Subcutaneous abdominal adipose tissue (tissue), 5 donors: ENCODE measurements around the gene ADCY7.
A peak's percentile ranks its signal among the peaks of the same experiment; 100 is the strongest.
"Not testable (repeated sequence)": the region's sequence is repeated elsewhere in the genome, so short reads cannot be mapped to it uniquely, and the experiment has no call there.

Experiments used
- H3K27ac ChIP-seq: one replicate; pipeline ENCODE4 v1.7.0; 2013; ENCODE audit warnings: low read depth, mild to moderate bottlenecking, inconsistent platforms, low read length, moderate library complexity
- H3K27me3 ChIP-seq, 5 donors: one replicate each; pipeline ENCODE4 v1.7.0; 2013; ENCODE audit warnings: low read length in 5 of 5, inconsistent platforms in 1 of 5; ENCODE audit not compliant: control insufficient read depth in 5 of 5, insufficient read depth in 4 of 5
- H3K36me3 ChIP-seq, 5 donors: one replicate each; pipeline ENCODE4 v1.7.0; 2013; ENCODE audit warnings: low read length in 5 of 5; ENCODE audit not compliant: control insufficient read depth in 5 of 5, insufficient read depth in 5 of 5
- H3K4me1 ChIP-seq, 5 donors: one replicate each; pipeline ENCODE4 v1.7.0; 2013; ENCODE audit warnings: low read length in 5 of 5, mild to moderate bottlenecking in 3 of 5, moderate library complexity in 1 of 5; ENCODE audit not compliant: control insufficient read depth in 5 of 5, insufficient read depth in 5 of 5
- H3K4me3 ChIP-seq, 5 donors: one replicate each; pipeline ENCODE4 v1.7.0; 2013; ENCODE audit warnings: low read length in 5 of 5, low read depth in 1 of 5
- H3K9ac ChIP-seq, 5 donors: one replicate each; pipeline ENCODE4 v1.7.0; 2013; ENCODE audit warnings: low read length in 5 of 5, mild to moderate bottlenecking in 4 of 5, moderate library complexity in 3 of 5
- H3K9me3 ChIP-seq, 5 donors: one replicate each; pipeline ENCODE4 v1.7.0; 2013; ENCODE audit warnings: low read length in 5 of 5; ENCODE audit not compliant: control insufficient read depth in 5 of 5
- donor health status: healthy.
- donor health status: healthy.
- donor health status: healthy.
- donor health status: healthy.
- donor health status: healthy.

ADCY7 gene

DNA sequence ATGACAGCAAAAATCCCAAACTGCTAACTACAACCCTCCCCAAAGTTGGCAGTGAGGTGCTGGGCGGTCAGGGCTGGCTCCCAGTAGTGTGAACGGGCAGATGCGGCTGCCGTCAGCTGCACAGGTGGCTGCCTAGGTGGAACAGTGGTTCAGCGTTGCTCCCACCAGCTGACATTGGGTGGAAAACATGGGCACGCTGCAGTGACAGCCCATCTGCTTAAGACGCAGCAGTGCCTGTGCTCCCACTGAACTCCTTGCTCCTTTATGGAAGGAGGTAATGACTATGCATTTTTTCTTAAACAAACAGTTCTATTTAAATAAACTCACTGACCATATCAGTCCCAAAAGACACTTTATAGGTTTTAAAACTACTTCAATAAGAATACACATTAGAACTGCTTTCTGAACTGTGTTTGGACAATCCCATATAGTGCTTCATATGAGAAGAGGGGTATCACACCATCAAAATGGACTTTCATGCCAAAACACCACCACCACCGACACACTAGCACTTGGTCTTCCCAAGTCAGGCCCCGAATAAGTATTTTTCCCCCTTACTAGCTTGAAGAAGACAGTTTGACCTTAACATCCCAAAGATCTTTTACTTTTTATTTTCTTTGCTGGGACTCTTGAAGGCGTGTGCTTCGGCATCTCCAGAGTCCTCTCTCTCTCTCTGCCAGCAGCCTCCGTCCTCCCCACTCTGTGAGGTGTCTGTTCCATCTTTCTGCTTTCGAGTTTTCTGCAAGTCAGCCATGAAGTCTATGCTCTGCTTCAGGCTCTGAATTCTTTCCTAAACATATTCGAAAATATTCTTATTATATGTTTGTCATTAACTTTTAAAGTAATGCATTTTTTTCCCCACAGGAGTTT, 68.0 kb downstream of the ADCY7 start:
- no peak overlapping the region for H3K27ac ChIP-seq

DNA sequence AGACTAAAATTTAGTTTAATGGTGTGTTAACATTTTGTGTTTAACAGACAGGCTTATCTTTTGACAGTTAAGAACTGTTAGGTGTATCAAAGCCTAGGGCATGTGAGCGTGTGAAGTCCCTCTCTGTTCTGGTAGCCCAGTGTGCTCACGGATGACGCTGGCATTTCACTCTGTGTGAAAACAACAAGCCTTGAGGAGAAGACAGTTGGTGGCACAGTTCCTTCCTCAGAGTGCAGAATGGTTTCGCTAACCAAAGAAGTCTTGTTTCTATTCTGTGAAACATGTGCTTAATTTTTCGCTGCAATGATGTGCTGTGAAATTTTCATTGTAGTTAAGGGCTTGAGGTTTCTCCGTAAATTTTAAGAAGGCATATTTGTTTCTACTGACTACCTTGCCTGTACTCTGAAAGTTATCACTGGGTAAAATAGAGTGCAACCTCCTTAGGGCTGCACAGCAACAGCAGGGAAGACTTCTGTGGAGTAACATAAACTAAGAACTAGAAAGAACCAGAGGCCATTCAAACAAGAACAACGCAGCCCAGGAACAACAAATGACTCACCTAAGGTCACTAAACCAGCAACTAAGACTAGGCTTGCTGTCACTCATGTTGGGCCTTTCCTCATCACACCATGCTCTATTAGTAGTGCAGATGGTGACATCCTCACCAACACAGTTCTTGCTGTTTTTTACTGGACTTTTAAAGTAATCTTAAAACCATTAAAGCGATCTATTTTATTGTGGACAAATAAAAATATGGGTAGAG, 69.0 kb downstream of the ADCY7 start:
- Histone ChIP-seq H3K27me3 (no peaks in the 10 kb centered on the region), H3K36me3 (peaks cover 25 to 50% (median 33%) of the 10 kb centered on the region in 5 donors), H3K4me1 (peaks cover 0 to 3% (median 0%) of the 10 kb centered on the region in 5 donors), H3K27ac (no peak overlapping the region), H3K9ac (no peak overlapping the region), H3K4me3 (no peak overlapping the region), H3K9me3 (no peaks in the 10 kb centered on the region)

More for the DNA sequence above, 68.0 kb downstream of the ADCY7 start:
- Histone ChIP-seq H3K4me1 (no peaks in the 10 kb centered on the region), H3K4me3 (no peak overlapping the region), H3K36me3 (peaks cover 23 to 50% (median 33%) of the 10 kb centered on the region in 5 donors), H3K9me3 (no peaks in the 10 kb centered on the region), H3K27me3 (no peaks in the 10 kb centered on the region), H3K9ac (no peak overlapping the region)

DNA sequence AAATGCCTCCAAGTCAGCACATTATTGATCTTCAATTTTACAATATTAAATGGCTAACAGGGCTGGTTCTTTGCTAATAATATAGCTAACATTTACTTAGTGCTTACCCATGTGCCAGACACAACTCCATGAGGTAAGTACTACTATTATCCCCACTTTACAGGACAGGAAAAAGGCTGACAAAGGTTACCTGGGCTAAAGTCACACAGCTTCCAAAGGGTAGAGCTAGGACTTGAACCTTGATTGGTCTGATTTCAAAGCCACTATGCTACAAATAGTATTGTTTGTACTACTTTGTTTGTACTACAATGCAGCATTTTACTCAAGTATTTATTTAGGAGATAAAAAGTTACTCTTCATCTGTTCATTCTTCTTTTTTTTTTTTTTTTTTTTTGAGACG, 70.5 kb downstream of the ADCY7 start:
- Histone ChIP-seq H3K4me3 (no peak overlapping the region), H3K9ac (no peak overlapping the region), H3K27me3 (no peaks in the 10 kb centered on the region), H3K4me1 (peaks cover 0 to 16% (median 3%) of the 10 kb centered on the region in 5 donors), H3K27ac (no peak overlapping the region), H3K36me3 (peaks cover 25 to 50% (median 33%) of the 10 kb centered on the region in 5 donors), H3K9me3 (no peaks in the 10 kb centered on the region)

DNA sequence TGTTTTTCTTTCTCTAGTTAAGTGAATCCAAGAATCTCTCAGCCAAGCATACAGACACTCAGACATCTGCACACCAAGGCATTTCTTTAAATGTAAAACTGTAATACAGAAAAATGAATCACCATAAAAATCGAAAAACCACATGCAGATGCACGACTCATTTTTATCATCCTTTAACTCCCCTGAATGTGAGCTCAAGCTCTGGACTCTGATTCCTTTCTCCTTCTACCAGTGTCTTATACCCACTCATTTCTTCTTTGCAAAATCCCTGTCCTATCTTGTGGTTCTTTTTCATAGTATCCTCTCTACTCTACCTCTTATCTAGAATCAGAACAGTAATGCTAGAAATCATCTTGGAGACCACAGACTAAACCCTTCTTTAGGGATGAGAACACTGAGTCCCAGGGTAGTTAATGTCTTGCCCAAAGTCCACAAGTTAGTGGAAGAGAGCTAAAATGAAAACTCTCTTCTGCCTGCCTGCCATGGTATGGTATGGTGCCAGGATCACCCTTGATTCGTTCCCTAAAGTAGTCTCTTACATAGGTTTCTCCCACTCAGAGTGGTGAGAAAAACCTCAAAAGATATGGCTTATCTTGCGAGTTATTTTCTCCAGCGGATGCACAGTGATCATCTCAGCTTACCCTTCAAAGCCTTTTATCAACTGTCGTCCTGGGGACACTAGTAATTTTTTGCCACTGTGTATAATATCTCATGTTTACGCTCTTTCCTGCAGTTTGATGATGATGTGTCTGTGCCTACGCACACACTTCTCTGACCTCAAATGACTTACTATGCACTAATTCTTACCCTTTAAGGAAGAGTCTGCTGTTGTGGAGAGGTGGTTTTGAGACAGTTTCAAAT, 72.2 kb downstream of the ADCY7 start:
- no peaks in the 10 kb centered on the region for H3K27me3 ChIP-seq
- no peak overlapping the region for H3K27ac ChIP-seq
- H3K9me3 ChIP-seq = no peaks in the 10 kb centered on the region
- no peak overlapping the region for H3K4me3 ChIP-seq
- peaks cover 0 to 16% (median 3%) of the 10 kb centered on the region in 5 donors for H3K4me1 ChIP-seq
- peaks cover 22 to 41% (median 31%) of the 10 kb centered on the region in 5 donors for H3K36me3 ChIP-seq
- H3K9ac ChIP-seq = no peak overlapping the region

DNA sequence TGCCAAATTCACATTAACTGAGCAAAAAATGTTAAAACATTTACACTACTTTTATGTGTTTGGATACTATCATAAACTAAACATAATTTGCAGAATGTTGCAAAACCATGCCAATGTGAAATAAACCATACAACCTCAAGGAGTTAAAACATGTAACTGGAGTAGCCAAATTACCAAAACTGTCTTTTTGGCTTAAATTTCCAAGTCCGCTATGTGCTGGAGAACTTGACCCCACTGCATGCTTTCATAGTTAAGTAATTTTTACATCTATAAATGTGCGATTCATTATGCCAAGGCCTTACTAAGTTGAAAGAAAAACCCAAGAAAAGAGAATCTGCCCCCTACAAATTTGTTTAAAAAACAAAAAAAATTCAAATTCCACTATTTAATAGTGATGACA, 74.2 kb downstream of the ADCY7 start:
- Histone ChIP-seq H3K9me3 (no peaks in the 10 kb centered on the region), H3K4me3 (no peak overlapping the region), H3K27ac (no peak overlapping the region), H3K27me3 (no peaks in the 10 kb centered on the region), H3K36me3 (peaks cover 18 to 34% (median 27%) of the 10 kb centered on the region in 5 donors), H3K9ac (no peak overlapping the region), H3K4me1 (peaks cover 0 to 16% (median 3%) of the 10 kb centered on the region in 5 donors)

DNA sequence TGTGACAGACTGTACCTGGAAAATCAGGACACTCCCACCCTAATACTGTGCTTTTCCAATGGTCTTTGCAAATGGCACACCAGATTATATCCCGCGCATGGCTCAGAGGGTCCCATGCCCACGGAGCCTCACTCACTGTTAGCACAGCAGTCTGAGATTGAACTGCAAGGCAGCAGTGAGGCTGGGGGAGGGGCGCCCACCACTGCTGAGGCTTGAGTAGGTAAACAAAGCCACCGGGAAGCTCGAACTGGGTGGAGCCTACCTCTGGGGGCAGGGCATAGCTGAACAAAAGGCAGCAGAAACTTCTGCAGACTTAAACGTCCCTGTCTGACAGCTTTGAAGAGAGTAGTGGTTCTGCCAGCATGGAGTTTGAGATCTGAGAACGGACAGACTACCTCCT, 77.2 kb downstream of the ADCY7 start:
- Histone ChIP-seq H3K4me1 (peaks cover 0 to 16% (median 3%) of the 10 kb centered on the region in 5 donors), H3K36me3 (peaks cover 13 to 24% (median 23%) of the 10 kb centered on the region in 5 donors)
- not testable (repeated sequence) for H3K9ac ChIP-seq, H3K27me3 ChIP-seq, H3K9me3 ChIP-seq, H3K27ac ChIP-seq, H3K4me3 ChIP-seq

DNA sequence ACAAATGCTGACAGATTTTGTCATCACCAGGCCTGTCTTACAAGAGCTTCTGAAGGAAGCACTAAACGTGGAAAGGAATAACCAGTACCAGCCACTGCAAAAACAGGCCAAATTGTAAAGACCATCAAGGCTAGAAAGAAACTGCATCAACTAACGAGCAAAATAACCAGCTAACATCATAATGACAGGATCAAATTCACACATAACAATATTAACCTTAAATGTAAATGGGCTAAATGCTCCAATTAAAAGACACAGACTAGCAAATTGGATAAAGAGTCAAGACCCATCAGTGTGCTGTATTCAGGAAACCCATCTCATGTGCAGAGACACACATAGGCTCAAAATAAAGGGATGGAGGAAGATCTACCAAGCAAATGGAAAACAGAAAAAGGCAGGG, 78.9 kb downstream of the ADCY7 start:
- not testable (repeated sequence) for H3K4me3 ChIP-seq, H3K9ac ChIP-seq, H3K27ac ChIP-seq, H3K27me3 ChIP-seq, H3K9me3 ChIP-seq
- Histone ChIP-seq H3K36me3 (peaks cover 9 to 23% (median 19%) of the 10 kb centered on the region in 5 donors), H3K4me1 (peaks cover 0 to 14% (median 3%) of the 10 kb centered on the region in 5 donors)

DNA sequence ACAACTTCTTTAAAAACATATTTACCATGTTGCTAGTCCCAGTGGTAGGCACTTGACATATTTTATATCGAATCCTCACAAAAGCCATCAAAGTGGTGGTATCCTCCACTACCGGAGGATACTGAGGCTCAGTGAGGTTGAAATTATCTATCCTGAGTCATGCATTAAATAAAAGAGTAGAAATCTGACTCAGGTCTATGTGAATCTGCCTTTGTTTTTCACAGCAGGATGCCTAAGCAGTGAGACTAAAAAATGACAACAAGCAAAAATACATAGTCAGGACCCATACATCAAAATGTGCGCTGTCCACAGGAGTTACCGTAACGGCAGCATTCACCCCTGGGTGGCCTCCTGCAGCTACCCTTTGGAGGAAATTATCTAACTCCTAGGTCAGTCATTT, 84.8 kb downstream of the ADCY7 start:
- no peaks in the 10 kb centered on the region for H3K9me3 ChIP-seq
- peaks cover 17 to 40% (median 30%) of the 10 kb centered on the region in 5 donors for H3K36me3 ChIP-seq
- H3K4me3 ChIP-seq = no peak overlapping the region
- H3K9ac ChIP-seq = peak overlapping the region in 1 of 5 donors; percentile 3
- H3K27me3 ChIP-seq = no peaks in the 10 kb centered on the region
- H3K4me1 ChIP-seq = peaks cover 0 to 14% (median 2%) of the 10 kb centered on the region in 5 donors
- H3K27ac ChIP-seq = no peak overlapping the region

DNA sequence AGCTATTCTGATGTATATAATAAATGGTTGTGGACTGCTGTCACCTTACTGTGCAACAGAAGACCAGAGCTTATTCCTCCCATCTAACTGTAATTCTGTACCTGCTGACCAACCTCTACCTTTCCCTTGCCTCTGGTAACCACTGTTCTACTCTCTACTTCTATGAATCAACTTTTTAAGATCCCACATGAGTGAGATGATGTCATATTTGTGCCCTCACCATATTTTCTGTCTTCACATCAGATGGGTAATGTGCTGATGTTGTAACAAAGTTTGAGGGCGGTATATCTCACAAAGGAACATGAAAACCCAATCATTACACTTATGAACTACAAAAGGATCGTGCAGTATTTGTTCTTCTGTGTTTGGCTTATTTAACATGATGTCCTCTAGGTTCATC, 85.6 kb downstream of the ADCY7 start:
- H3K36me3 ChIP-seq = peaks cover 17 to 40% (median 30%) of the 10 kb centered on the region in 5 donors
- H3K9me3 ChIP-seq = no peaks in the 10 kb centered on the region
- no peak overlapping the region for H3K9ac ChIP-seq
- H3K27ac ChIP-seq = no peak overlapping the region
- H3K4me3 ChIP-seq = no peak overlapping the region
- no peaks in the 10 kb centered on the region for H3K27me3 ChIP-seq
- H3K4me1 ChIP-seq = peaks cover 0 to 22% (median 3%) of the 10 kb centered on the region in 5 donors
